Spleen (tissue), 11 donors: Measurements from ENCODE around the gene ACOT11. TPM values are rescaled to one million over a fixed set of nuclear protein-coding genes. Genes with fewer than 3 reads are reported as not detected.

Experiments used
- DNase-seq: peaks from one replicate; pipeline ENCODE4 v3.0.0-alpha.2; 2020
- H3K27ac ChIP-seq, 8 donors: fragments of 200-600 bp; sonication (generic) in 7 of 8; 1 replicate in 4 of 8; 2 replicates in 4 of 8; pipeline versions ENCODE4 v1.5.0 to v1.8.0; 2016 to 2021; ENCODE audit warnings: inconsistent platforms in 4 of 8, mild to moderate bottlenecking in 4 of 8, moderate library complexity in 1 of 8
- H3K27me3 ChIP-seq, 7 donors: fragments of 200-600 bp; sonication (generic) in 6 of 7; replicated peaks in 1 of 7; 1 replicate in 4 of 7; 2 replicates in 3 of 7; pipeline versions ENCODE4 v1.5.0 to v1.8.0; 2016 to 2021; ENCODE audit warnings: inconsistent platforms in 3 of 7, mild to moderate bottlenecking in 1 of 7
- H3K36me3 ChIP-seq, 6 donors: fragments of 200-600 bp; sonication (generic) in 5 of 6; 1 replicate in 4 of 6; 2 replicates in 2 of 6; pipeline versions ENCODE4 v1.5.0 to v1.8.0; 2016 to 2021; ENCODE audit warnings: inconsistent platforms in 2 of 6
- H3K4me1 ChIP-seq, 6 donors: fragments of 200-600 bp; sonication (generic) in 5 of 6; 1 replicate in 3 of 6; 2 replicates in 3 of 6; pipeline versions ENCODE4 v1.5.0 to v1.8.0; 2016 to 2021; ENCODE audit warnings: inconsistent platforms in 3 of 6
- H3K4me3 ChIP-seq, 8 donors: fragments of 200-600 bp; sonication (generic) in 7 of 8; 1 replicate in 4 of 8; 2 replicates in 4 of 8; pipeline versions ENCODE4 v1.5.0 to v1.8.0; 2016 to 2021; ENCODE audit warnings: inconsistent platforms in 4 of 8, mild to moderate bottlenecking in 4 of 8, moderate library complexity in 2 of 8
- H3K9me3 ChIP-seq, 8 donors: fragments of 200-600 bp; sonication (generic) in 7 of 8; 1 replicate in 4 of 8; 2 replicates in 4 of 8; pipeline versions ENCODE4 v1.5.0 to v1.8.0; 2016 to 2021; ENCODE audit warnings: inconsistent platforms in 4 of 8
- POLR2A ChIP-seq, 3 donors: fragments of 450-650 bp; IDR thresholded peaks; one replicate each; pipeline ENCODE4 v1.5.1; 2017; ENCODE audit warnings: antibody characterized with exemption in 3 of 3, mild to moderate bottlenecking in 1 of 3
- POLR2AphosphoS5 ChIP-seq, 3 donors: sonication (generic); formaldehyde crosslinking; IDR thresholded peaks; one replicate each; pipeline ENCODE4 v1.5.1; 2017; ENCODE audit warnings: antibody characterized with exemption in 3 of 3
- WGBS, 5 donors: extraction: QIAGEN DNeasy Blood & Tissue Kit in 3 of 5; methylation state at CpG; one replicate each; pipeline versions ENCODE4 v1.1.5 to v1.1.7; 2013 to 2018; 5-methylcytosine and 5-hydroxymethylcytosine counted together
- intact Hi-C: fragments of 100-400 bp; cut with DNase I; formaldehyde crosslinking; loops from one replicate; pipeline ENCODE4 v1.15.0; 2023; ENCODE audit warnings: low total_unique reads
- polyA plus RNA-seq, 3 donors: library from polyadenylated mRNA; stranded (reverse); fragments of 200-250 nt; gene quantifications; one replicate each; pipeline ENCODE4 v1.2.1, GENCODE V29; 2013
- total RNA-seq, 7 donors: library from RNA; depleted of rRNA in 3 of 7; stranded (reverse); fragments of >200 nt in 3 of 7; fragmentation: NEBNext Ultra II Directional in 4 of 7; extraction: Animal tissue kit (Norgen Biotek cat#: 25700) in 4 of 7; gene quantifications; one replicate each; pipeline versions ENCODE4 v1.1.0 to v1.2.1, GENCODE V29; 2016 to 2021
- TF ChIP-seq, protein P1 (sequence below), 11 experiments: fragments of 200-600 bp in 7 of 11; fragments of 450-650 bp in 4 of 11; sonication (generic) in 4 of 11; IDR thresholded peaks in 8 of 11; conservative IDR thresholded peaks in 3 of 11; 1 replicate in 7 of 11; 2 replicates in 4 of 11; pipeline versions ENCODE4 v1.4.0 to v1.8.0; 2016 to 2021; ENCODE audit warnings: antibody characterized with exemption in 11 of 11, inconsistent platforms in 4 of 11, mild to moderate bottlenecking in 1 of 11
- donor health status: healthy with polysubstance abuse.
- donor health status: DM: no; HTN: no; CAD: no; lungs with moderate emphysema.
- donor health status: DM: no; HTN: no; CAD: no.
- donor health status: Bipolar disorder and iron deficiency.
- donor health status: healthy.
- donor health status: DM: no; HTN: no; CAD: no.
- donor health status: DM: yes; HTN: yes; CAD: no.

Gene ACOT11
- total and polyA plus RNA-seq, 10 donors = 0.30 to 3.2 (median 2.1) TPM

GRCh38 chr1:54546651-54547401 lies 1.2 kb upstream of the ACOT11 start:
- Histone ChIP-seq H3K9me3 (no peaks in the 10 kb centered on the region), H3K36me3 (no peaks in the 10 kb centered on the region), H3K27ac (no peak overlapping the region), H3K4me1 (peaks cover 10 to 37% (median 25%) of the 10 kb centered on the region in 6 donors), H3K4me3 (no peak overlapping the region), H3K27me3 (peaks cover 0 to 12% (median 8%) of the 10 kb centered on the region in 7 donors)
- DNase-seq = no peak
- WGBS, 5 donors = 52 to 74% (median 69%) methylated on average over 10 of the region's 10 CpGs
- intact Hi-C loops = no loop called here
- TF ChIP-seq, protein P1, sequence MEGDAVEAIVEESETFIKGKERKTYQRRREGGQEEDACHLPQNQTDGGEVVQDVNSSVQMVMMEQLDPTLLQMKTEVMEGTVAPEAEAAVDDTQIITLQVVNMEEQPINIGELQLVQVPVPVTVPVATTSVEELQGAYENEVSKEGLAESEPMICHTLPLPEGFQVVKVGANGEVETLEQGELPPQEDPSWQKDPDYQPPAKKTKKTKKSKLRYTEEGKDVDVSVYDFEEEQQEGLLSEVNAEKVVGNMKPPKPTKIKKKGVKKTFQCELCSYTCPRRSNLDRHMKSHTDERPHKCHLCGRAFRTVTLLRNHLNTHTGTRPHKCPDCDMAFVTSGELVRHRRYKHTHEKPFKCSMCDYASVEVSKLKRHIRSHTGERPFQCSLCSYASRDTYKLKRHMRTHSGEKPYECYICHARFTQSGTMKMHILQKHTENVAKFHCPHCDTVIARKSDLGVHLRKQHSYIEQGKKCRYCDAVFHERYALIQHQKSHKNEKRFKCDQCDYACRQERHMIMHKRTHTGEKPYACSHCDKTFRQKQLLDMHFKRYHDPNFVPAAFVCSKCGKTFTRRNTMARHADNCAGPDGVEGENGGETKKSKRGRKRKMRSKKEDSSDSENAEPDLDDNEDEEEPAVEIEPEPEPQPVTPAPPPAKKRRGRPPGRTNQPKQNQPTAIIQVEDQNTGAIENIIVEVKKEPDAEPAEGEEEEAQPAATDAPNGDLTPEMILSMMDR (IDR thresholded peaks at IDR 0.05 in 8 of 11, conservative IDR thresholded peaks at IDR 0.05 in 3 of 11) = no peak

DNA sequence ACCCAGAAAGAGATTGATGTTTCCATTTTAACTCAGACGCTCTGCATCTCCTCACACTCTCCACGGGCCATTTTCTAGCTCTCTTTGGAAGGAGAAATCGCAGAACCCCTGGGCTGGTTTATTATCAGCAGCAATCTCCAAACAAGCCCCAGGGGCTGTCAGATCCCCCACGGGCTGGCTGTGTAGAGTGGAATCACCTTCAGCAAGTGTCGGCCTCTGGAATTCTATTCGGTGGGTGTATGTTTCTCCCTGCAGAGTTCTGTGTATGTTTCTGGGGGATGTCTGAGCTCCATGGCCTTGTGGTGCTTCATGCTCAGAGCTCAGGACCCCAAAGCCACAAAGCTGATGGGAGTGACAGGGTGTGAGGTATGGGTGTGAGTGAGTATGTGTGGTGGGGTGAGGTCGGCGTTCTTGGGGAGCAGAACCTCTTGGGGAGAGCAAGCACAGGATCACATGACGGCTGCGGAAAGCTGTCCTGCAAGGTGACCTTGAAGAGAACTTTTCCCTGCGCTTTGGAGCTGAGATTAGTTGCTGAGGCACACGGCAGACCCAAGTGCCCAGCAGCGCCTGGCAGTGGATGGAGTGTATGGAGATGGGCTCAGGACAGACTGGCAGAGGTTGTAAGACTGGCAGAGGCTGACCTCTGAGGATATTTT lies 489 bp downstream of the ACOT11 start:
- WGBS, 5 donors = 51 to 63% (median 61%) methylated on average over 11 to 13 of the region's 13 CpGs
- Histone ChIP-seq H3K27ac (no peak overlapping the region), H3K4me1 (peaks cover 0 to 20% (median 11%) of the 10 kb centered on the region in 6 donors), H3K4me3 (peak overlapping the region in 3 of 8 donors; percentile 0 to 44 (median 14)), H3K27me3 (no peaks in the 10 kb centered on the region), H3K36me3 (no peaks in the 10 kb centered on the region), H3K9me3 (no peaks in the 10 kb centered on the region)
- no peak for TF ChIP-seq POLR2A (IDR thresholded peaks at IDR 0.05)
- TF ChIP-seq, protein P1 (IDR thresholded peaks at IDR 0.05 in 8 of 11, conservative IDR thresholded peaks at IDR 0.05 in 3 of 11) = no peak
- TF ChIP-seq POLR2AphosphoS5 (IDR thresholded peaks at IDR 0.05) = no peak
- no peak for DNase-seq
- intact Hi-C loops = no loop called here

GRCh38 chr1:54549181-54549924 lies 1.3 kb downstream of the ACOT11 start:
- H3K9me3 ChIP-seq = no peaks in the 10 kb centered on the region
- intact Hi-C loops = no loop called here
- no peak overlapping the region for H3K4me3 ChIP-seq
- TF ChIP-seq, protein P1 (IDR thresholded peaks at IDR 0.05 in 8 of 11, conservative IDR thresholded peaks at IDR 0.05 in 3 of 11) = no peak
- TF ChIP-seq POLR2A (IDR thresholded peaks at IDR 0.05) (no peak), POLR2AphosphoS5 (IDR thresholded peaks at IDR 0.05) (no peak)
- DNase-seq = no peak
- no peaks in the 10 kb centered on the region for H3K36me3 ChIP-seq
- peaks cover 0 to 20% (median 11%) of the 10 kb centered on the region in 6 donors for H3K4me1 ChIP-seq
- H3K27me3 ChIP-seq = no peaks in the 10 kb centered on the region
- H3K27ac ChIP-seq = no peak overlapping the region
- WGBS, 5 donors = 75 to 87% (median 85%) methylated on average over 13 of the region's 13 CpGs
